Measurements from ENCODE around the gene OPTN.
"Not testable (repeated sequence)": the region's sequence is repeated elsewhere in the genome, so short reads cannot be mapped to it uniquely, and the experiment has no call there.

The OPTN gene

DNA sequence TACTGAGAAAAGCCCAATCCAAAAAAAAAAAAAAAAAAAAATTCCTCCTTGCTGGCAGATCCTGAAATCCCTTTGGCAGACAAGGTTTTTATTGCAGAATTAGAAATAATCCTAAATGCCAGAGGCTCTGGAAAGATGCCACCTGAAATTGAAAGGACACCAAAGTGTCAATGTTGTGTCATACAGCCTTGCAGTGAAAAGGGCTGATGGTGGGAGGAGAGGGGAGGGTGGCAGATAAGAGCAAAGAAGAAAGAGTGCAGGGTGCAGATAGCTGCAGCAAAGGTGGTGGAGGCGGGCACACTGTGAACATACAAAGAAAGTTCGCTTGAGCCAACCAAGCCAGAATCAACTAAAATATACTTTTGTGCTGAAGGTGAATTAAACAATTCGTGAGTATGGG, 8.2 kb upstream of the OPTN start:
- DNase-seq = no peak

DNA sequence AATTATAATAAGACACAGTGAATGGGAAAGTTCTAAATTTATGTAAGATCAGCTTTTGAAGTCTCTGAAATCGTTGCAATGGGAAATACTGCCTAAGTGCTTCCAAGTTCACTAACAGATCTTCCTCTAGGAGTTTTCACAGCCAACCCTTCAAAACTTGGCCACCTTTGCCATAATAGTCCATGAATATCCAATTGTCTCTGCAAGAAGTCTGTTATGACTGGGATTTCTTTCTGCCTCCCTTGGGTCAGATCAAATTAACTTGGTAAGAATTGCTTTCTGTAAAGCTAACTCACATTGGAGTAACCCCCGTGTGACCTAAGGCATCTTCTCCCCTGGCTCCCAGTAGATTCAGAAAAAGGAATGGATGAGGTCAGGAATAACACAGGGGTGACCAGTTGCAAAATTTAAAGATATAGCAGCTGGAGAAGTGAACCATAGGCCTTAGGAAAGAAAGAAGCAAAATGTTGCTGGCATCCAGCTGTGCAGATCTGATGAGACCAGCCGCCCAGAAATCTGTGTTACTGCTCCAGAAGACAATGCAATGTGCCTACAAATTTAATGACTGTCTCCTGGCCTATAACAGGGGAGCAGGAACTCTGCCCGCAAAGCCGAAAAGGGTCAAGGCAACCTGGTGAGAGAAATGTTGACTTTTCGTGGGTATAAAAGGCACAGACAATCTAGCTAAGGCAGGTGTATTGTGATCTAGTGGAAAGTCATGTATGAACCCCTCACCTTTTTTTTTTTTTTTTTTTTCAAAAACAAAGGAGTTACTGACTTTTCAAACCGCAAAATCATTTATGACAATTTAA, 7.5 kb upstream of the OPTN start:
- DNase-seq = no peak

DNA sequence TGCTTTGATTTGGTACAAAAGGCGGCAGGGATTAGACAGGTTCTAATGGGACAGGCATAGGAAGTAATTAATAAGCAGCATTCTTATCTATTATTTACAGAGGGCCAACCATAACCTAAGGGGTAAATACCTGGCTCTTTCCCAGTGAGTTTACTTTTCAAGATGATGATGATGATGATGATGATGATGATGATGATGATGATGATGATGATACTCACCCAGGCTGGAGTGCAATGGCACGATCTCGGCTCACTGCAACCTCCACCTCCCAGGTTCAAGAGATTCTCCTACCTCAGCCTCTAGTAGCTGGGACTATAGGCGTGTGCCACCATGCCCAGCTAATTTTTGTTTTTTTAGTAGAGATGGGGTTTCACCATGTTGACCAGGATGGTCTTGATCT, 5.9 kb upstream of the OPTN start:
- not testable (repeated sequence) for DNase-seq

DNA sequence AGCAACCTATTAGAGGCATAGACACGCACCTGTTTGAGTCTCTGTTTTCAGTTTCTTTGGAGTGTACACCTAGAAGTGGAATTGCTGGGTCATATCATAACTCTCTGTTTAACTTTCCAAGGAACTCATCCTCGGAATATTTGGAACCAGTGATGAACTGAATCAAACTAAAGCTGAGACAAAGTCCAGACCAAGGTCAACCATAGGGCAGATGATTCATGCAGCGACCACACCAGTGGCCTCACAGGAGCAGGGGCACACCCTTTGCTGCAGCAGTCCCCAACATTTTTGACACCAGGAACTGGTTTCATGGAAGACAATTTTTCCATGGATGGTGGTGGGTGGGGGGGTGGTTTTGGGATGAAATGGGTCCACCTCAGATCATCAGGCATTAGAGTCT, 4.9 kb upstream of the OPTN start:
- DNase-seq = no peak

DNA sequence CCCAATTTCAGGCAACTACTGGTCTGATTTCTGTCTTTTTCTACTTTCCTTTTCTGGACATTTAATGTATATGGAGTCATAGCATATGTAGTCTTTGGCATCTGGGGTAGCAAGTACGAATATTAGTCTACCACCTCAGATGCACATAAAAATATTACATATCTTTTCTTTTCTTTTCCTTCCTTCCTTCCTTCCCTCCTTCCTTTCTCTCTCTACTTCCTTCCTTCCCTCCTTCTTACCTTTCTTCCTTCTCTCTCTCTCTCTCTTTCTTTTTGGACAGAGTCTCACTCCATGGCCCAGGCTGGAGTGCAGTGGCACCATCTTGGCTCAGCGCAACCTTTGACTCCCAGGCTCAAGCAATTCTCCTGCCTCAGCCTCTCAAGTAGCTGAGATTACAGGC, 4.0 kb upstream of the OPTN start:
- no peak for DNase-seq

DNA sequence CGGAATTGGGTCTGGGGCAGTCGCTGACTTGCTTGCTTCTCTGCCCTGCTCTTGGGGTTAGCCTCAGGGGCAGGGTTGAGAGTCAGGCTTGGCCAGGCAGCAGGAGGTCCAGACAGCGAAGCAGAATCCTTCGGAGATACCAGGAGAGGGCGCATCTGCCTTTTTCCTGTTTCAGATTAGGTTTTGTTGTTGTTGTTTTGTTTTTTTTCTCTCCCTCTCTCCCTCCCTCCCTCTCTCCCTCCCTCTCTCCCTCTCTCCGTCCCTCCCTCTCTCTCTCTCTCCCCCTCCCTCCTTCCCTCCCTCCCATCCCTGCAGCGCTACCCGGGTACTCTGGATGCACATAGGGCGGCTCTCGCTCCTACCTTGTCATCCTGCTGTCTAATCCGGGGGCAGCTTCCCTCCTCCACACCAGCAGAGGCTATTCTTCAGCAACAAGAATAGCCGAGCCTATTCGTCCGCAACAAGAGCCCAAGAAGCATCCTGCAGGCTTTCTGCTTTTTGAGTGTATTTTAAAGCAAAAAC, 758 bp upstream of the OPTN start:
- DNase-seq = peak; percentile 34

DNA sequence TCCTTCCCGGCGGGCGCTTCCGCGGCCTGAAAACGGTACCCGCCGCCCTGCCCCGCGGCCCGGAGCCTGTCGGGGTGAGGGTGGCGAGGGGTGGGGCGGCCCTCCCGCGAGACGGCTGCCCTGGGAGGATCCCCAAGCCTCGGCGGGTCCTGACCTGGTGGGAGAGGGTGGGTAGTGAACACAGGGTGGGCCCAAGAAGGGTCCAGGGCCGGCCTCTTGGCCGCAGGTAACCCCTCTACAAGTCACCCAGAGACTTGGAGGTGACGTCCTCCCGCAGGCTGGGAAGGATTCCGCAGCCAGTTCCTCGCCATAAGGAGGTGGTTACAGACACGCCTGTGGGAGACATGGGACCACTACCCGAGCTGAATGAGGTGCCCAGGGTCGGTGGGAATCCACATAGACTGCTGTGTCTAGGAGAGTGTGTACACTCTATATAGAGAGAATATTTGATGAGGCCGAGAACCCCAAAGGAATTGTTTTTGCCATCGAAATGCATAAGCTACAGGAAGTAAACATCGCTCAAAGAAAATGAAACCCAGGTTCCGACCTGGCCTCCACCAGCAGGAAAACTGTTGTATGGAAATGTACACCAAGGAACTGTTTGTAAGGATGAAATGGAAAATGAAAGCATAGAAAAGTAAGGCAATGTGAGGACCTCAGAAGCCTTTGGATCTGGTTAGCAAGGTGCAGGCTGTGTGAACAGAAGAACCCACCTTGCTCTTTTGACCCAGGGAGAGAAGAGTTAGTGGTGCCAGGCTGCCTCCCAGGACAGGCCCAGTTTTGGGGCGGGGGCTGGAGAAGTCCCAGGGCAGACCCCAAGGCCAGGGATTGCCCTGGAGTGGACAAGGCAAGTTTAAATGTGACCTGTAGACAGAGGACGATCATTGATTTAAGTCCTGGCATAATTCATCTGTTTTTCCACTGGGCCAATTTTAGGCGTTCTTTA, 659 bp downstream of the OPTN start:
- DNase-seq = peak; percentile 11

DNA sequence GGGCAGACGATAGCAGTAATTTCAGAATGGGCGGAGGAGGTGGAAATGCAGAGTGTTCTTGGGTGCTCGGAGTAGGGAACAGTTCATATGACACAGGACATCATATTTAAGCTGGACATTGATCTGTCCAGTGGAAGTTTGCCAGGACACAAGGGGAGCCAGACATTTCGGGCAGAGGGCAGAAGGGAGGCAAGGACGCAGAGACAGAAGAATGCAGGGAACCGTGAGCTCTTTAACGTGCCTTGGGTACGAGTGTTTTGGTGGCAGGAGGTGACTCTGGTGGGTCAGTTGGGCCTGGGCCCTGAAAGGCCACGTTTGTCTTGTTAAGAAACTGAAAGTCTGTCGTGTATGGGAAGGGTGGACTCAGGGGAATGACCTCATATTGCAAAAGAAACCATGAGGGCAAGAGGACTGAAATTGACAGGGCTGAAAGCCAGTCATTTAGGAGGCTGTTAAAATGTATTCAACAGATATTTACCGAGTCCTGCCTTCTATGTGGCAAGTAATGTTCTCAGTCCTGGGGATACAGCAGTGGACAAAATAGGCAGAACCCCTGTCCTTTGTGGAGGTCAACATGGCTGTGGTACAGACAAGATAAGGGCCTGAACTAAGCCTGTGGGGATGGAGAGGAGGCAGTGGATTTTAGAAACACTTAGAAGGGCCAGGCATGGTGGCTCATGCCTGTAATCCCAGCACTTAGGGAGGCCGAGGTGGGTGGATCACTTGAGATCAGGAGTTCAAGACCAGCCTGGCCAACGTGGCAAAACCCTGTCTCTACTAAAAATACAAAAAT, 2.2 kb downstream of the OPTN start:
- no peak for DNase-seq

DNA sequence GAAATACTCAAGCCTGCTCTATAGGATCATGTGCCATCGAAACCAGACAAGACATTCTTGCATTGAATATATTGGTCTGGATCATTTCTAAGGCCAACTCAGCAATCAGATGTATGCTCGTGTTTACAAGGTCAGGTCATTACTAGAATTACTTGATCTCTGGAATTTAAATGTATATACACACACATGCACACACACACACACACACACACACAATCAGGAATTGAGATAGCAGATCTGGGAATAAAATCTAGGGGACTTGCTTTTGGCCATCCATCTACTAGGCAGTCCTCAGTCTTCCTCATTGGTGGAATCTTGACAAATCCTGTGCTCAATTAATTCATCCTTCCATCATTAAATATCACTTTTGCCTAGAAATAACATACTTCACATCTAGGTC, 3.6 kb downstream of the OPTN start:
- no peak for DNase-seq

DNA sequence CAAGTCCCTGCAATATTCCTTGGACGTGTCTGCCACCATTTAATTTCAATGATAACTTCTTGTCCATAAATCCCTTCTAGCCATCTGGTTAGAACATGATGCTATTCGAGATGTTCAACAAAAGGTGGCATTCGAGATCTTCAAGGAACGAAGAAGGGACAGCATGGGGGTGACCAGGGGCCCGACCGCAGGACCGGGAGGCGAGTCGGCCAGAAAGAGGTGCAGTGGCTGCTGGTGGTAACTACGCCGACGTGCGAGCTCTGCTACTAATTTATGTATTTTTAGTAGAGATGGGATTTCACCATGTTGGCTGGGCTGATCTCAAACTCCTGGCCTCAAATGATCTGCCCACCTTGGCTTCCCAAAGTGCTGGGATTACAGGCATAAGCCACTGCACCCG, 4.7 kb downstream of the OPTN start:
- DNase-seq = no peak

DNA sequence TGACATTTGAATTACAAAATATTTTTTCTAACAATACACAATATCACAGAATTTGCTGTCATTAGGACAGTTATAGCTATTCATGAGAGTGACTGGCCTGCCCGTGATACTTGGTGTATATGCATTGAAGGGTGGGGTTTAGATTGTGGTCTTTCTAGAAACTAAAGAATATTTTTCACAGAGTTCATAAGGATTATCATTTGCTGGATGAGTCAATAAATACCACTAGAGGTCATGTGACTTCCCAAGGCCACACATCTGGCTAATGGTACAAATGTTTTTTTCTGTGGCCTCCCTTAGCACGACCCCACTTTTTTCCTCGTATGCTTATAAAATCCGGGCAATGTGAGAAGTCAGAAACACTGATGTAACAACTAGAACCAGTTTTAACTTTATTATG, 5.2 kb downstream of the OPTN start:
- DNase-seq = no peak

DNA sequence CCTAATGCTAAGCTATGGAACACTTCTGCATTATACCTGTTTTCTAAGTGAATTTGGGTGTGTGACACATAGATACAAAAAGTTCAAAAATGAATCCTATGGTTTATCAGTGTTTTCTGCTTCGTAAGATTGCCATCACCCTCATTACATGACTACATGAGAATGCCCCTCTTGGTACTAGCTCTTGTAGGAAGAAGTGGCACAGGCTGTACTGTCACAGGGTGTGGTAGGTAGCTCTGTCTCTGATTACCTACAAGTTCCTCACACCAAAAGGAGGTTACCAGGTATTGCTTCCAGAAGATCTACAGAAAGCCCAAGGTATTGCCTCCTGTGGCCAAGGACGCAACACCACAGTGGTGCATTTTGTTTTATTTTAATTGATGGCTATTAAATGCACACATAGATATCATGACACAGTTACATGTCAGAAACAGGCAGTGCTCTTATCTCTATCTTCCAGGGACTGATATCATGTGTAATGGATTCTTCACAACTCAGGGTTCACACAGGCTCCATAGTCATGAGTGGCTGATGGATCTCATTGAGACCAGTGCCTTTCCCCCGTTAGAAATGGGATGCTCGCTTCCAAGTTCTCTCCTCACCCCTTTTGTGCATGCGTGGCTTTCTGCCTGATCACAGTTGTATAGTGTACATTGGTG, 6.6 kb downstream of the OPTN start:
- no peak for DNase-seq

DNA sequence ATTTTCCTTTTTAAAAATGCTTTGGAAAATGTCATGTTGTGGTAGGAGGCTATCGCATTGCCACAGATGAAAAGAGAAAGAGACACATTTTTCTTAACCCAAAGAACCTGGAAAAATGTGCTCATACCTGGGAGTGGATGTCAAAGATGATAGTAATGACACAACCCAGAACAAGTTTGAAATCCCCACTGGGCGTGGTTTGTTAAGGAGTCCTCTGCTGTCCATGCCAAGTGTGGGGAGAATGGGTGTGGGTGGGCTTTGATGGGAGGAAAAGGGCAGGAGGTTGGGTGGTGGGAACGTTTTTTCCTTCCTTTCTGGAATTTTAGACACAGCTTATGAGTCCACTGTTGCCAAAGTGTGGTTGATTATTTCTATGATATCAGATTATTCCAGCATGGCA, 10.9 kb downstream of the OPTN start:
- DNase-seq = no peak

DNA sequence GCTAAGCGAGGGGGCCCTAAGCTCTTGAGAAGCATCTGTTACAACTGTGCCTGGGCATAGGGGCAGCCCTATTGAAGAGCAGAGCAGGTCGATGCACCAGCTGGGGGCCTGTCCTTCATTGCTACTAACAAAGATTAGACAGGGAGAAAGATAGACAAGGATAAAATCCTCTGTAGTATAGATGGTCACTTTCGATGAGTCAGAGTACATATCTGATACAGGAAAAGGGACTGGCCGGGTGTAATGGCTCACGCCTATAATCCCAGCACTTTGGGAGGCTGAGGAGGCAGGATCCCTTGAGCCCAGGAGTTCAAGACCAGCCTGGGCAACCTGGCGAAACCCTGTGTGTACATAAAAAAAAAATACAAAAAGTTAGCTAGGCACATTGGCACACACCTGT, 13.6 kb downstream of the OPTN start:
- DNase-seq = no peak

DNA sequence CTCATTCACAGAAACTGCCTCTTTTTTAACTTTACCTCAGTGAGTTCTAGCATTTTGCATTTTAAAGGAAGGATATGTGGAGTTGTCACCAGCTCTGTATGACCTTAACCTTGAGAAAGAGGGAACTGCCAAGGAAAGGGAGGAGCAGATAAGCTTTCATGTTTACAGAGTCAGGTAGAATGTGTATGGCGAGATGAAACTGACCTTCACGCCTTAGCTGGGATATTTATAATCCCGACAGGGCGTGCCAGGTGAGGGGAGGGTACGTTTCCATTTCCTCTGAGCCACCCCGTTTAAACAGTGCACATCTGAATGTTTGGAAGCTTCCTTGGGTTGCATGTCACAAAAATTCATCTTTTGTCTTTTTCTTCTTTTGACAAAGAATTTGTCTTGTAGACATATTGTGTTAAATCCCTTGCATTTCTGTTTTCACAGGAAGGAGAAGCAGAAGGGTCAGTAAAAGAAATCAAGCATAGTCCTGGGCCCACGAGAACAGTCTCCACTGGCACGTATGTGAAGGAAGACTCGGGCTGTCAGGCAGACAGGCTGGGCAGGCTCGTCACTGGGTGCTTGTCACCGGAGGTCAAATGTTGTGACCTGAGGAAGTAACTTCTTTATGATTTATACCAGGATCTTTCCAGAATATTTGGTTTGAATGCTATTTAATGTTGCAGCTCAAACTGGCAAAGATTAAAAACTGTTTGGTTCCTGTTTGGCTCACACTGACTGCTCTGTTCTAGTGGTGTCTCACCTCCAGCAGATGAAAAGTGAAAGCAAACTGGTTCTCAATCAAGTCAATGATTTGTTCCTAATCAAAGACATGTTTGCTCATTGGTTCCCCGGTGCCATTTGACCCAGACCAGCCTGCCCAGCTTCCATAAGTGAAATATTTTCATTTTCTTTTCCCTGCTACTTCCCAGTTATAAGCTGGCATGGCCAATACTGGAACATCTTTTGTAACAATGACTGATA, 16.2 kb downstream of the OPTN start:
- DNase-seq = no peak

DNA sequence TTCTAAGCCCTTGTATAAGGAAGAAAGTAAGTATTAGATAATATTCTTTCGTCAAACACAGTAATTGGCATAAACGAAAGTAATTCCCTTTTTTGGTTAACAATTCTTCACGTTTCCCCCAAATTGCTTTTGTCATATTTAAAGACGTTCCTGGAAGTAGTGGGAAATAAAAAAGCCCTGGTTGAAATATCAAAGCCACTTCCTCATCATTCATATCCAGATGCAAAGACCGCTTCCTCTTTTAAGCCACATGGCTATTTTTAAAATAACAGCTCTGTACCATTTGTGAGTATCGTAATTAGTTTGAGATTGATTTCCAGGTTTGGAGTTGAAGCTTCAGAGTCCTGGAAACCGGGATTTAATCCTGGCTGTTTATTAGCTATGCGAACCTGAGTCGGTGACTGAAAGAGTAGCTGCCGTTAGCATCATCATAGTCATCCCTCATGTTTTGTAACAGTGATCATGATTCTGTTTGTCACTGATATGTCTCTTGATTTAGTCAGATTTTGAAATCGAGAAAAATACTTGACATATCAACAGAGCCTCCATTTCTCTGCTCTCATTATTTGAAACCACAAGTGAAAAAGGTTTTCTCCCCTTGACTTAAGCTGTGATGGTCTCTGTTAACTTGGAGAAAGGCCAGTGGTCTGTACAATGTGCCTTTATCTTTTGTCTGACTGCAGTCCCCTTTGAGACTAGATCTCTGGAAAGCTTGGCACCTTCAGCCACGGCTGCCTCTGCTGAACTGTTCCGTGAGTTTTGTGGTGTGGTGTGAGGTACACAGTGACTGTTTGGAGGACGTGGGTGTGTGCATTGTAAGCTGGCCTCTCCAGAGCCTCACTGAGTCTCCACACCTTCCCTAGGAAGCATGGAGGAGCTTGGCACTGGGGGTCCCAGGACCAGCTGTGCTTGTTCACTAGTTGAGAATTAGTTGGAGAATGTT, 18.1 kb downstream of the OPTN start:
- DNase-seq = no peak

DNA sequence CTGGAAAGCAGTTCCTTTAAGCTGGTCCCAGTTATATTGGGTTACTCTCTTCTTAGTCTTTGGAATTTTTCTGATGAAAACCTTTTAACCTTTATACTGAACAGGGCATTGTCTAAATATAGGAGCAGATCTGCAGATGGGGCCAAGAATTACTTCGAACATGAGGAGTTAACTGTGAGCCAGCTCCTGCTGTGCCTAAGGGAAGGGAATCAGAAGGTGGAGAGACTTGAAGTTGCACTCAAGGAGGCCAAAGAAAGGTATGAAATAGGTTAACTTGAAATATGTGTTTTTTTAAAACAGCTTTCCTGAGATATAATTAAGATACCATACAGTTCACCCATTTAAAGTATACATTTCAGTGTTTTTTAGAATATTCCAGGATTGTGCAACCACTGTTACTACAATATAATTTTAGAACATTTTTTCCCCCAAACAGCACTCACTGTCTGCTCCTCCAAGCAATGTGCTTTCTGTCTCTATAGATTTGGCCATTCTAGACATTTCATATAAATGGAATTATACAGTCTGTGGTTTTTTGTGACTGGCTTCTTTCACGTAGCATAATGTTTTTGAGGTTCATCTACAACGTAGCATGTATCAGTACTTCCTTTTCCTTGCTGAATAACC, 18.9 kb downstream of the OPTN start:
- no peak for DNase-seq

DNA sequence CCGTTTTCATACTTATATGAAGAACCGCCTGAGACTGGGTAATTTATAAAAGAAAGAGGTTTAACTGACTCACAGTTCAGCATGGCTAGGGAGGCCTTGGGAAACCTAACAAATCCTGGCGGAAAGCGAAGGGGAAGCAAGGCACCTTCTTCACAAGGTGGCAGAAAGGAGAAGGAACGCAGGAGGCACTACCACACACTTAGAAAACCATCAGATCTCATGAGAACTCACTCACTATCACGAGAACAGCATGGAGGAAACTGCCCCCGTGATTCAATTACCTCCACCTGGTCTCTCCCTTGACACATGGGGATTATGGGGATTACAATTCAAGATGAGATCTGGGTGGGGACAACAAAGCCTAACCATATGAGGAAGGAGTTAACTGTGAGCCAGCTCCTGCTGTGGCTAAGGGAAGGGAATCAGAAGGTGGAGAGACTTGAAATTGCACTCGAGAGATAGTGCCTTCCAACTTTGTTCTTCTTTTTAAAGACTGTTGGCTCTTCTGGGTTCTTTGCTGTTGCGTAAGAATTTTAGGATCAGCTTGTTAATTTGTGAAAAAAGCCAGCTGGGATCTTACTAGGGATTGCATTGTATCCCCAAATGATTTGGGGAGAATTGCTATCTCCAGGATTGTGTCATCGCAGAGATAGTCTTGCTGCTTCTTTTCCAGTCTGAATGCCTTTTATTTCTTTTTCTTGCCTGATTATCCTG, 21.0 kb downstream of the OPTN start:
- DNase-seq = no peak

DNA sequence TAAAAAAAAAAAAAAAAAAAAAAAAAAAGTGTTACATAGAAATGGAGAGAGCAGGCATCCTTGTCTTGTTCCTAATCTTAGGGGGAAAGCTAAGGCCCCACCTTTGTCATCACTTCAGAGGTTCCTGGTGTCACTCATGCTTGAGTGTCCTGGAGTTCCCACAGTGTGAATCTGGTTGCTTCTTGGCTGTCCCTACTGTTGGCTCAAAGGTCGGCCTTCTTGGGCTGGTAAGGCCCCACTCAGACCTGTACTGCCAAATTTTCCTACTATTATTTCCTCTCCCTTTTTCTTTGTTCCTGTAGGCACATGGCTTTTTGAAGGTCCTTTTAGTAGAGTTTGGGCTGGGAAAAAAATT, 21.5 kb downstream of the OPTN start:
- DNase-seq = no peak
